ENCODE results near the gene NLRP7. TPM values are rescaled to one million over a fixed set of nuclear protein-coding genes. Genes with fewer than 3 reads are reported as not detected.

Gene NLRP7
- total and polyA plus RNA-seq, 2 of the 4 experiments (the other 2 are of a cell fraction) = not detected

DNA sequence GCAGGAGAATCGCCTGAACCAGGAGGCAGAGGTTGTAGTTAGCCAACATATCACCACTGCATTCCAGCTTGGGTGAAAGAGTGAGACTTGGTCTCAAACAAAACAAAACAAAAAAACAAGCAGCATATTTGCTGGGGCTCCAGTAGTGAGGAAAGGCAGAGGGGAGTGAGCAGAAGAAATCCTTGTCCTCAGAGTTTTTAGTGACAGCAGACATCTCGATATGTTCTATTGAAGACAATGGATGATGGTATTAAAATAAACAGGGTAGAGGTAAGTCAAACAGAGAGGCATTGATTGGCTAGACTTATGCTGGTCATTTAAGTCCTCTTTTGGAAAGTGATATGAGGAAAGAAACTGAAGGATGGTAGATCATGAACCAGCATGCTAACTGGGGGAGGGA lies 19.0 kb downstream of the NLRP7 start:
- ATAC-seq (ENCODE audit: low read depth) = no peak
- Histone ChIP-seq H3K14ac (replicated peaks; ENCODE audit: low read depth, low read length) (no peak overlapping the region), H3K4me2 (ENCODE audit: low read depth, low read length) (no peak overlapping the region), H2BK20ac (ENCODE audit: low read depth, low read length) (no peak overlapping the region), H3K9me3 (ENCODE audit: control insufficient read depth, insufficient read depth, low read length) (peaks cover 26% of the 10 kb centered on the region), H3K18ac (ENCODE audit: low read depth, low read length) (no peak overlapping the region), H2BK15ac (ENCODE audit: low read depth, low read length) (no peak overlapping the region), H3K27ac (ENCODE audit: insufficient read depth, low read length) (no peak overlapping the region), H3K79me1 (ENCODE audit: low read depth in 1 of 2, low read length in 2 of 2) (no peaks in the 10 kb centered on the region), H4K91ac (ENCODE audit: insufficient read depth, low read depth, low read length) (no peak overlapping the region), H3K56ac (ENCODE audit: extremely low read depth, insufficient read depth, low read length) (no peak overlapping the region), H4K20me1 (ENCODE audit: insufficient read depth, low read length) (no peaks in the 10 kb centered on the region), H4K5ac (ENCODE audit: low read depth, low read length) (no peak overlapping the region), H3K27me3 (ENCODE audit: control insufficient read depth, insufficient read depth, low read length) (no peaks in the 10 kb centered on the region), H2BK5ac (ENCODE audit: low read depth, low read length, poor library complexity, severe bottlenecking) (no peak overlapping the region), H2AK5ac (ENCODE audit: low read depth, low read length) (no peak overlapping the region), H3K23ac (ENCODE audit: low read depth, low read length) (no peak overlapping the region), H3K9me1 (ENCODE audit: insufficient read depth, low read length) (no peaks in the 10 kb centered on the region), H3K9ac (ENCODE audit: low read depth, low read length) (no peak overlapping the region), H2AK9ac (replicated peaks; ENCODE audit: low read depth, low read length, poor library complexity) (no peak overlapping the region), H3K4me3 (ENCODE audit: insufficient read depth, low read depth, low read length) (no peak overlapping the region), H3K36me3 (ENCODE audit: control insufficient read depth, insufficient read depth, low read length) (no peaks in the 10 kb centered on the region), H3K4ac (ENCODE audit: low read depth, low read length) (no peak overlapping the region), H3K4me1 (ENCODE audit: control insufficient read depth, insufficient read depth, low read length) (no peaks in the 10 kb centered on the region), H2AFZ (replicated peaks; ENCODE audit: low read length, poor library complexity) (no peak overlapping the region), H2BK120ac (ENCODE audit: low read depth, low read length) (no peak overlapping the region), H4K8ac (ENCODE audit: low read depth in 2 of 2, low read length in 2 of 2) (no peak overlapping the region)
- in situ Hi-C loops (cut with MboI; ENCODE audit: low sequenced_read_pairs) (no loop called here), intact Hi-C loops (cut with micrococcal nuclease) (no loop called here), dilution Hi-C loops (cut with HindIII; ENCODE audit: low sequenced_read_pairs, unreplicated experiment) (no loop called here)
- CTCF ChIA-PET = no interaction called here
- no TSS peak for BruUV-seq (replicated peaks)
- POLR2A ChIA-PET (ENCODE audit: unreplicated experiment) = no interaction called here
- TF ChIP-seq SMC3 (IDR thresholded peaks at IDR 0.05; ENCODE audit: low read depth, low read length) (no peak), MAFK (IDR thresholded peaks at IDR 0.05; ENCODE audit: low read depth, low read length) (no peak), RFX5 (IDR thresholded peaks at IDR 0.05; ENCODE audit: low read depth, low read length) (no peak), MAZ (IDR thresholded peaks at IDR 0.05; ENCODE audit: borderline replicate concordance, low read depth, low read length) (no peak), BHLHE40 (IDR thresholded peaks at IDR 0.05; ENCODE audit: low read depth, low read length) (no peak), CEBPB (IDR thresholded peaks at IDR 0.05; ENCODE audit: low read depth, low read length) (no peak), POLR2A (IDR thresholded peaks at IDR 0.05; ENCODE audit: low read depth, low read length) (no peak), CHD1 (IDR thresholded peaks at IDR 0.05; ENCODE audit: low read depth, low read length) (no peak), RCOR1 (IDR thresholded peaks at IDR 0.05; ENCODE audit: insufficient replicate concordance, low read length) (no peak), RAD21 (IDR thresholded peaks at IDR 0.05; ENCODE audit: low read length) (no peak), FOS (IDR thresholded peaks at IDR 0.05; ENCODE audit: low read depth, low read length) (no peak), MXI1 (IDR thresholded peaks at IDR 0.05; ENCODE audit: borderline replicate concordance, low read depth, low read length) (no peak), NFE2L2 (IDR thresholded peaks at IDR 0.05; ENCODE audit: low read depth, low read length) (no peak)
- TF ChIP-seq, protein P1, sequence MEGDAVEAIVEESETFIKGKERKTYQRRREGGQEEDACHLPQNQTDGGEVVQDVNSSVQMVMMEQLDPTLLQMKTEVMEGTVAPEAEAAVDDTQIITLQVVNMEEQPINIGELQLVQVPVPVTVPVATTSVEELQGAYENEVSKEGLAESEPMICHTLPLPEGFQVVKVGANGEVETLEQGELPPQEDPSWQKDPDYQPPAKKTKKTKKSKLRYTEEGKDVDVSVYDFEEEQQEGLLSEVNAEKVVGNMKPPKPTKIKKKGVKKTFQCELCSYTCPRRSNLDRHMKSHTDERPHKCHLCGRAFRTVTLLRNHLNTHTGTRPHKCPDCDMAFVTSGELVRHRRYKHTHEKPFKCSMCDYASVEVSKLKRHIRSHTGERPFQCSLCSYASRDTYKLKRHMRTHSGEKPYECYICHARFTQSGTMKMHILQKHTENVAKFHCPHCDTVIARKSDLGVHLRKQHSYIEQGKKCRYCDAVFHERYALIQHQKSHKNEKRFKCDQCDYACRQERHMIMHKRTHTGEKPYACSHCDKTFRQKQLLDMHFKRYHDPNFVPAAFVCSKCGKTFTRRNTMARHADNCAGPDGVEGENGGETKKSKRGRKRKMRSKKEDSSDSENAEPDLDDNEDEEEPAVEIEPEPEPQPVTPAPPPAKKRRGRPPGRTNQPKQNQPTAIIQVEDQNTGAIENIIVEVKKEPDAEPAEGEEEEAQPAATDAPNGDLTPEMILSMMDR (conservative IDR thresholded peaks at IDR 0.05; ENCODE audit: low read depth, low read length) = no peak
- TF ChIP-seq, protein P2, sequence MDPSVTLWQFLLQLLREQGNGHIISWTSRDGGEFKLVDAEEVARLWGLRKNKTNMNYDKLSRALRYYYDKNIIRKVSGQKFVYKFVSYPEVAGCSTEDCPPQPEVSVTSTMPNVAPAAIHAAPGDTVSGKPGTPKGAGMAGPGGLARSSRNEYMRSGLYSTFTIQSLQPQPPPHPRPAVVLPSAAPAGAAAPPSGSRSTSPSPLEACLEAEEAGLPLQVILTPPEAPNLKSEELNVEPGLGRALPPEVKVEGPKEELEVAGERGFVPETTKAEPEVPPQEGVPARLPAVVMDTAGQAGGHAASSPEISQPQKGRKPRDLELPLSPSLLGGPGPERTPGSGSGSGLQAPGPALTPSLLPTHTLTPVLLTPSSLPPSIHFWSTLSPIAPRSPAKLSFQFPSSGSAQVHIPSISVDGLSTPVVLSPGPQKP (IDR thresholded peaks at IDR 0.05; ENCODE audit: borderline replicate concordance, low read depth, low read length) = no peak
- TF ChIP-seq, protein P3, sequence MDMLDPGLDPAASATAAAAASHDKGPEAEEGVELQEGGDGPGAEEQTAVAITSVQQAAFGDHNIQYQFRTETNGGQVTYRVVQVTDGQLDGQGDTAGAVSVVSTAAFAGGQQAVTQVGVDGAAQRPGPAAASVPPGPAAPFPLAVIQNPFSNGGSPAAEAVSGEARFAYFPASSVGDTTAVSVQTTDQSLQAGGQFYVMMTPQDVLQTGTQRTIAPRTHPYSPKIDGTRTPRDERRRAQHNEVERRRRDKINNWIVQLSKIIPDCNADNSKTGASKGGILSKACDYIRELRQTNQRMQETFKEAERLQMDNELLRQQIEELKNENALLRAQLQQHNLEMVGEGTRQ (IDR thresholded peaks at IDR 0.05; ENCODE audit: low read depth, low read length) = no peak
- 40% methylated on average over 1 of the region's 2 CpGs; no CpG with 5 or more reads in 1 of the 2 experiments for WGBS, 2 experiments (ENCODE audit: extremely low coverage in 2 of 2, insufficient read length in 1 of 2)
- no peak for DNase-seq

All from IMR-90 (cell line).